Fibroblast of lung (primary cell): ENCODE data around the gene NHSL2.

ENCODE experiments used
- EZH2 ChIP-seq: IDR thresholded peaks from 2 replicates; pipeline ENCODE4 v1.5.1; 2012; ENCODE audit warnings: low read length, control low read depth, mild to moderate bottlenecking; ENCODE audit errors: missing control alignments
- TF ChIP-seq, protein P1 (sequence below), 2 donors: IDR thresholded peaks in 1 of 2; conservative IDR thresholded peaks in 1 of 2; 1 replicate in 1 of 2; 2 replicates in 1 of 2; pipeline ENCODE4 v1.5.1; 2011 to 2012; ENCODE audit warnings: low read length in 2 of 2, control low read depth in 1 of 2, inconsistent platforms in 1 of 2, low read depth in 1 of 2, mild to moderate bottlenecking in 1 of 2

DNA sequence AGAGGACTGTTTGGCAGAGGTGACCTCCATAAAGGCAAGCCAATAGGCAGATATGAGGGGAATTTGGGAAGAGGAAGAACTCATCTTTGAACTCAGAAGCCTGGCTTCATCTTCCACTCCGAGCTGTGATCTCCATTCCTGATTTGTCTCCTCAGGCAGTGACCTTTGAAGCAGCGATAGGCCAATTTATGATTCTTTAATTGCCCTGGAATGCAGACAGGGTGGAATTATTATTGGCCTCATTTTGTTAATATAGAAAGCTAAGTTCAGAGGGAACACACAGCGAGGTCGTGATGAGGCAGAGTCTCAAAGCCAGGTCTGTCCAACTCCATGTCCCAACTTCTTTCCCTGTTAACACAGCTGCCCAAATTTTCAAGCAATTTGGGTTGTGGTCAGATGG is 204.2 kb downstream of the NHSL2 start:
- TF ChIP-seq, protein P1, sequence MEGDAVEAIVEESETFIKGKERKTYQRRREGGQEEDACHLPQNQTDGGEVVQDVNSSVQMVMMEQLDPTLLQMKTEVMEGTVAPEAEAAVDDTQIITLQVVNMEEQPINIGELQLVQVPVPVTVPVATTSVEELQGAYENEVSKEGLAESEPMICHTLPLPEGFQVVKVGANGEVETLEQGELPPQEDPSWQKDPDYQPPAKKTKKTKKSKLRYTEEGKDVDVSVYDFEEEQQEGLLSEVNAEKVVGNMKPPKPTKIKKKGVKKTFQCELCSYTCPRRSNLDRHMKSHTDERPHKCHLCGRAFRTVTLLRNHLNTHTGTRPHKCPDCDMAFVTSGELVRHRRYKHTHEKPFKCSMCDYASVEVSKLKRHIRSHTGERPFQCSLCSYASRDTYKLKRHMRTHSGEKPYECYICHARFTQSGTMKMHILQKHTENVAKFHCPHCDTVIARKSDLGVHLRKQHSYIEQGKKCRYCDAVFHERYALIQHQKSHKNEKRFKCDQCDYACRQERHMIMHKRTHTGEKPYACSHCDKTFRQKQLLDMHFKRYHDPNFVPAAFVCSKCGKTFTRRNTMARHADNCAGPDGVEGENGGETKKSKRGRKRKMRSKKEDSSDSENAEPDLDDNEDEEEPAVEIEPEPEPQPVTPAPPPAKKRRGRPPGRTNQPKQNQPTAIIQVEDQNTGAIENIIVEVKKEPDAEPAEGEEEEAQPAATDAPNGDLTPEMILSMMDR (conservative IDR thresholded peaks at IDR 0.05 in 1 of 2, IDR thresholded peaks at IDR 0.05 in 1 of 2; ENCODE audit: low read depth in 1 of 2, low read length in 2 of 2): no peak
- TF ChIP-seq EZH2: no peak
